B cell (primary cell): Measurements from ENCODE around the gene CDYL. TPM values are rescaled to one million over a fixed set of nuclear protein-coding genes. Genes with fewer than 3 reads are reported as not detected.

Experiments used
- ATAC-seq: fragments of 200-7000 bp; cut with Tn5 transposase; one replicate; pipeline ENCODE4 v1.10.0; 2021; ENCODE audit warnings: low read depth, mild to moderate bottlenecking, moderate number of reproducible peaks, moderate library complexity
- CTCF ChIA-PET: fragments of 350-600 bp; sonication (Branson Sonifier 250); formaldehyde crosslinking; loops from one replicate; lab custom pipeline; 2021; ENCODE audit warnings: antibody characterized with exemption, inconsistent platforms; lab: Charles Lee
- POLR2A ChIA-PET: fragments of 350-600 bp; sonication (Branson Sonifier 250); formaldehyde crosslinking; loops from one replicate; lab custom pipeline; 2021; ENCODE audit warnings: antibody characterized with exemption; lab: Charles Lee
- DNase-seq: peaks from one replicate; pipeline ENCODE4 v3.0.0; 2013
- H2AFZ ChIP-seq: 2 replicates; pipeline ENCODE4 v1.6.1; 2012; ENCODE audit warnings: mild to moderate bottlenecking, low read depth, low read length; ENCODE audit not compliant: insufficient read depth, poor library complexity, severe bottlenecking
- H3K27ac ChIP-seq, 2 donors: 1 replicate in 1 of 2; 2 replicates in 1 of 2; pipeline ENCODE4 v1.5.1; 2012 to 2013; ENCODE audit warnings: low read length in 2 of 2, mild to moderate bottlenecking in 2 of 2, moderate library complexity in 1 of 2
- H3K27me3 ChIP-seq, 4 experiments: fragments of 200-600 bp in 1 of 4; sonication (generic) in 1 of 4; replicated peaks in 1 of 4; 1 replicate in 2 of 4; 2 replicates in 2 of 4; pipeline versions ENCODE4 v1.6.1 to v1.7.0; 2013 to 2016; ENCODE audit warnings: low read length in 3 of 4, mild to moderate bottlenecking in 2 of 4, mixed read lengths in 1 of 4, moderate library complexity in 1 of 4; ENCODE audit not compliant: insufficient read depth in 4 of 4, control insufficient read depth in 3 of 4; ENCODE audit errors: control extremely low read depth in 1 of 4
- H3K36me3 ChIP-seq, 2 experiments: replicated peaks in 1 of 2; 1 replicate in 1 of 2; 2 replicates in 1 of 2; pipeline versions ENCODE4 v1.6.1 to v1.7.1; 2013; ENCODE audit warnings: low read length in 1 of 2; ENCODE audit not compliant: insufficient read depth in 2 of 2, control insufficient read depth in 1 of 2; ENCODE audit errors: control extremely low read depth in 1 of 2, extremely low read depth in 1 of 2
- H3K4me1 ChIP-seq, 2 donors: fragments of 200-600 bp in 1 of 2; sonication (generic) in 1 of 2; 1 replicate in 1 of 2; 2 replicates in 1 of 2; pipeline versions ENCODE4 v1.5.1 to v1.6.1; 2013 to 2017; ENCODE audit warnings: low read length in 2 of 2; ENCODE audit not compliant: control insufficient read depth in 2 of 2, insufficient read depth in 2 of 2
- H3K4me2 ChIP-seq: replicated peaks from 2 replicates; pipeline ENCODE3; 2012; ENCODE audit warnings: mild to moderate bottlenecking, low read depth, low read length; ENCODE audit not compliant: poor library complexity, severe bottlenecking
- H3K4me3 ChIP-seq, 5 experiments: fragments of 200-600 bp in 1 of 5; sonication (generic) in 1 of 5; 1 replicate in 3 of 5; 2 replicates in 2 of 5; pipeline versions ENCODE4 v1.5.1 to v1.7.0; 2011 to 2016; ENCODE audit warnings: low read length in 4 of 5, mild to moderate bottlenecking in 4 of 5, low read depth in 2 of 5, control low read depth in 1 of 5, moderate library complexity in 1 of 5; ENCODE audit not compliant: insufficient read depth in 1 of 5; ENCODE audit errors: control extremely low read depth in 1 of 5, extremely low read depth in 1 of 5
- H3K79me2 ChIP-seq: fragments of 200-600 bp; sonication (generic); one replicate; pipeline ENCODE4 v1.6.0; 2016; ENCODE audit warnings: low read length; ENCODE audit not compliant: control insufficient read depth, insufficient read depth
- H3K9ac ChIP-seq: fragments of 200-600 bp; sonication (generic); 2 replicates; pipeline ENCODE4 v1.6.1; 2017; ENCODE audit warnings: mild to moderate bottlenecking, low read length, moderate library complexity
- H3K9me3 ChIP-seq, 3 donors: one replicate each; pipeline versions ENCODE4 v1.6.1 to v1.7.1; 2013; ENCODE audit warnings: low read length in 2 of 3; ENCODE audit not compliant: control insufficient read depth in 2 of 3, insufficient read depth in 1 of 3; ENCODE audit errors: control extremely low read depth in 1 of 3
- H4K20me1 ChIP-seq: 2 replicates; pipeline ENCODE4 v1.6.0; 2012; ENCODE audit warnings: mild to moderate bottlenecking, low read length; ENCODE audit not compliant: insufficient read depth, control insufficient read depth, poor library complexity, severe bottlenecking
- H3K27ac Mint-ChIP-seq: one replicate; pipeline ENCODE4 v1.8.0; 2021; ENCODE audit warnings: mixed read lengths
- H3K27me3 Mint-ChIP-seq: one replicate; pipeline ENCODE4 v1.8.0; 2021; ENCODE audit warnings: mixed read lengths
- H3K4me1 Mint-ChIP-seq: one replicate; pipeline ENCODE4 v1.8.0; 2021; ENCODE audit warnings: mixed read lengths
- H3K4me3 Mint-ChIP-seq: one replicate; pipeline ENCODE4 v1.8.0; 2021; ENCODE audit warnings: mixed read lengths
- H3K9me3 Mint-ChIP-seq: one replicate; pipeline ENCODE4 v1.8.0; 2022; ENCODE audit warnings: mixed read lengths; ENCODE audit not compliant: insufficient read depth
- EZH2 ChIP-seq: IDR thresholded peaks from 2 replicates; pipeline ENCODE4 v1.6.1; 2012; ENCODE audit warnings: borderline replicate concordance, low read depth, mild to moderate bottlenecking, moderate library complexity, low read length; ENCODE audit not compliant: insufficient read depth, poor library complexity, severe bottlenecking
- WGBS: methylation state at CpG from one replicate; pipeline ENCODE4 v1.1.5; 2013; ENCODE audit warnings: missing lambda C conversion rate; ENCODE audit not compliant: insufficient coverage; 5-methylcytosine and 5-hydroxymethylcytosine counted together
- intact Hi-C: fragments of 100-400 bp; cut with micrococcal nuclease; formaldehyde crosslinking; loops from one replicate; pipeline ENCODE4 v1.10.0; 2022
- polyA plus RNA-seq: library from polyadenylated mRNA; depleted of rRNA; stranded (reverse); fragments of >200 nt; gene quantifications from 2 replicates; pipeline ENCODE4 v1.2.3, GENCODE V29; 2012
- total RNA-seq, 2 donors: library from RNA; stranded (reverse); fragments of 120-200 nt in 1 of 2; gene quantifications; 1 replicate in 1 of 2; 2 replicates in 1 of 2; pipeline versions ENCODE4 v1.2.3 to v1.2.4, GENCODE V29; 2013 to 2022
- TF ChIP-seq, protein P1 (sequence below): fragments of 200-600 bp; IDR thresholded peaks from one replicate; pipeline ENCODE4 v1.8.0; 2022; ENCODE audit warnings: antibody characterized with exemption, mild to moderate bottlenecking

The CDYL gene
- total and polyA plus RNA-seq, 2 donors (not counting 1 experiment from before 2014, with no cell fraction given), result 15.6 to 63.0 TPM

DNA sequence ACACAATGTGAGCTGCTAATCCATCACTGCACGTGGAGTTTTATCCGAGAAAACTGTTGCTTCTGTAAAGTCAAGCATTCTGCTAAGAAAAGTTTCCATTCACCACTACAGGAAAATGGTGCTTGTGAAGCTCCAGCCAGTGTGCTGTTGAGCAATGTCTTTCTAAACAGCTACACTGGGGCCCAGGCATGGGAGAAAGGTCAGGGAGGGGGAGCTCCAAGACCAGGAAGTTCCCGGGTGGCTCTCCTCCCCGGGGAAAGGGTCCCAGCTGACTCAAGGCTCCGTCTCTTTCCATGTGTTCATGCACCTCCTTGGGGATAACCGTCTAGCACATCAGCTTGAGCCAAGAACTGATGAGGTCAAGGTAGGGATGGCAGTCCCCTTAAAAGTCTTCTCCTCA, 207.1 kb downstream of the CDYL start:
- Mint-ChIP-seq H3K4me3 (no peak overlapping the region), H3K4me1 (no peaks in the 10 kb centered on the region), H3K27me3 (peaks cover 3% of the 10 kb centered on the region), H3K9me3 (peaks cover 8% of the 10 kb centered on the region), H3K27ac (no peak overlapping the region)
- Histone ChIP-seq H3K4me2 (no peak overlapping the region), H3K4me3 (no peak overlapping the region), H3K79me2 (no peaks in the 10 kb centered on the region), H3K27ac (no peak overlapping the region), H3K9ac (no peak overlapping the region), H3K36me3 (no peaks in the 10 kb centered on the region), H3K9me3 (peaks cover 2 to 15% (median 10%) of the 10 kb centered on the region in 3 donors), H3K4me1 (no peaks in the 10 kb centered on the region), H3K27me3 (no peaks in the 10 kb centered on the region), H4K20me1 (no peaks in the 10 kb centered on the region), H2AFZ (no peak overlapping the region)
- ATAC-seq, result no peak
- TF ChIP-seq, protein P1, sequence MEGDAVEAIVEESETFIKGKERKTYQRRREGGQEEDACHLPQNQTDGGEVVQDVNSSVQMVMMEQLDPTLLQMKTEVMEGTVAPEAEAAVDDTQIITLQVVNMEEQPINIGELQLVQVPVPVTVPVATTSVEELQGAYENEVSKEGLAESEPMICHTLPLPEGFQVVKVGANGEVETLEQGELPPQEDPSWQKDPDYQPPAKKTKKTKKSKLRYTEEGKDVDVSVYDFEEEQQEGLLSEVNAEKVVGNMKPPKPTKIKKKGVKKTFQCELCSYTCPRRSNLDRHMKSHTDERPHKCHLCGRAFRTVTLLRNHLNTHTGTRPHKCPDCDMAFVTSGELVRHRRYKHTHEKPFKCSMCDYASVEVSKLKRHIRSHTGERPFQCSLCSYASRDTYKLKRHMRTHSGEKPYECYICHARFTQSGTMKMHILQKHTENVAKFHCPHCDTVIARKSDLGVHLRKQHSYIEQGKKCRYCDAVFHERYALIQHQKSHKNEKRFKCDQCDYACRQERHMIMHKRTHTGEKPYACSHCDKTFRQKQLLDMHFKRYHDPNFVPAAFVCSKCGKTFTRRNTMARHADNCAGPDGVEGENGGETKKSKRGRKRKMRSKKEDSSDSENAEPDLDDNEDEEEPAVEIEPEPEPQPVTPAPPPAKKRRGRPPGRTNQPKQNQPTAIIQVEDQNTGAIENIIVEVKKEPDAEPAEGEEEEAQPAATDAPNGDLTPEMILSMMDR, result no peak
- no peak for TF ChIP-seq EZH2
- ChIA-PET POLR2A (no interaction called here), CTCF (no interaction called here)
- WGBS, result 88% methylated on average over 2 of the region's 6 CpGs
- no peak for DNase-seq
- intact Hi-C loops, result no loop called here

DNA sequence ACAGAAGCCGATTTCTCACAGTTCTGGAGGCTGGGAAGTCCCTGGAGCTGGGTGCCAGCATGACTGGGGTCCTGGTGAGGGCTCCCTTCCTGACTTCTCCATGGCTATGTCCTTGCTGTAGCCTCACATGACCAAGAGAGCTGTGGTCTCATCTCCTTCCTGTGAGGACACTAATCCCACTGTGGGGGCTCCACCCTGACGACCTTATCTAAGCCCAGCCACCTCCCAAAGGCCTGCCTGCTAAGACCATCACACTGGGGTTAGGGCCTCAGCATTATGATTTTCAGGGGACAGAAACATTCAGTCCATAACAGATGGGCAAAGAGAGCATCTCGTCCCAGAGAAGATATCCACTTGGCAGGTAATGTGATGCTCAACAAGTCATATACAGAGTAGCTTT, 210.8 kb downstream of the CDYL start:
- no peaks in the 10 kb centered on the region for H3K4me1 Mint-ChIP-seq
- no peak overlapping the region for H3K4me3 Mint-ChIP-seq
- no peaks in the 10 kb centered on the region for H3K27me3 ChIP-seq
- no peaks in the 10 kb centered on the region for H3K9me3 Mint-ChIP-seq
- CTCF ChIA-PET, result no interaction called here
- peaks cover 0 to 5% (median 0%) of the 10 kb centered on the region in 3 donors for H3K9me3 ChIP-seq
- no peak overlapping the region for H3K9ac ChIP-seq
- no peak for ATAC-seq
- no peak for DNase-seq
- TF ChIP-seq EZH2, result no peak
- TF ChIP-seq, protein P1, result no peak
- no peaks in the 10 kb centered on the region for H4K20me1 ChIP-seq
- H3K4me1 ChIP-seq, result no peaks in the 10 kb centered on the region
- no peak overlapping the region for H3K27ac ChIP-seq
- H3K27me3 Mint-ChIP-seq, result no peaks in the 10 kb centered on the region
- H3K4me2 ChIP-seq, result no peak overlapping the region
- H3K27ac Mint-ChIP-seq, result no peak overlapping the region
- POLR2A ChIA-PET, result no interaction called here
- intact Hi-C loops, result no loop called here
- no peaks in the 10 kb centered on the region for H3K79me2 ChIP-seq
- no peak overlapping the region for H2AFZ ChIP-seq
- H3K4me3 ChIP-seq, result no peak overlapping the region
- no peaks in the 10 kb centered on the region for H3K36me3 ChIP-seq
- 85% methylated on average over 3 of the region's 3 CpGs for WGBS
